ENCODE results near the gene SMARCE1.

DNA sequence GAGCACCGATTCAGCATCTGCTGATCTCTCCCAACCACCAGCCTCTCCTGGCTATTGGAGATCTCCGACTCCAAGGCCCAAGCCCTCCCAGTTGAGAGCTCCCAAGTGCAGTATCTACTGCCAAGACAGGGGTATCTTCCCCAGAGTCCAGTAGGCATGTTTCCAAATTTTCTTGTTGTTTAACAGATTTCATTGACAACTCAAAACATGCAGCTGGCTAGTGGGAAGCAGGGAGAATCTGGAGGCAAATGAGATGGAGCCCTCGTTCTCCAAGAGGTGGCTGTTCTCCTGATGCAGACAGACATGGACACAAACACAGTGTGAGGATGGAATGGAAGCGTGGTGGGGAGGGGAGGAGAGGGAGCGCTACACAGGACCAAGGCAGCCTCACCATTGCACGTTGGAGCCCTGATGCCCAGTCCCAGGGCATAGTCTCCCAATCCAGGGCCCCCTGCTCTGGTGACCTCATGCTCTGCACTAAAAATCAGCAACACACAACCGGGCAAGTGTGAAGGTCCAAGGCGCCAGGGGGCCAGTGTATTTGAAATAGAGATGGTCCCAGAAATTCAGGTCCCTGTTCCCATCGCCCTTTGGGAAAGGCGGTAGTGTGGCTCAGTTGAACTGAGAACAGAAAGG, 31.7 kb downstream of the SMARCE1 start:
- TF ChIP-seq, protein P1, sequence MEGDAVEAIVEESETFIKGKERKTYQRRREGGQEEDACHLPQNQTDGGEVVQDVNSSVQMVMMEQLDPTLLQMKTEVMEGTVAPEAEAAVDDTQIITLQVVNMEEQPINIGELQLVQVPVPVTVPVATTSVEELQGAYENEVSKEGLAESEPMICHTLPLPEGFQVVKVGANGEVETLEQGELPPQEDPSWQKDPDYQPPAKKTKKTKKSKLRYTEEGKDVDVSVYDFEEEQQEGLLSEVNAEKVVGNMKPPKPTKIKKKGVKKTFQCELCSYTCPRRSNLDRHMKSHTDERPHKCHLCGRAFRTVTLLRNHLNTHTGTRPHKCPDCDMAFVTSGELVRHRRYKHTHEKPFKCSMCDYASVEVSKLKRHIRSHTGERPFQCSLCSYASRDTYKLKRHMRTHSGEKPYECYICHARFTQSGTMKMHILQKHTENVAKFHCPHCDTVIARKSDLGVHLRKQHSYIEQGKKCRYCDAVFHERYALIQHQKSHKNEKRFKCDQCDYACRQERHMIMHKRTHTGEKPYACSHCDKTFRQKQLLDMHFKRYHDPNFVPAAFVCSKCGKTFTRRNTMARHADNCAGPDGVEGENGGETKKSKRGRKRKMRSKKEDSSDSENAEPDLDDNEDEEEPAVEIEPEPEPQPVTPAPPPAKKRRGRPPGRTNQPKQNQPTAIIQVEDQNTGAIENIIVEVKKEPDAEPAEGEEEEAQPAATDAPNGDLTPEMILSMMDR (IDR thresholded peaks at IDR 0.05; ENCODE audit: low read depth, low read length, poor library complexity, severe bottlenecking) = no peak
- TF ChIP-seq EZH2phosphoT487 (IDR thresholded peaks at IDR 0.05; ENCODE audit: borderline replicate concordance, low read length) = no peak

Measured in DOHH2 (cell line).